ENCODE data around the gene TDRKH. TPM values are rescaled to one million over a fixed set of nuclear protein-coding genes. Genes with fewer than 3 reads are reported as not detected.

Gene TDRKH
- total and polyA plus RNA-seq, 3 donors from 2014 or later: 26.3 to 50.9 (median 31.5) TPM

GRCh38 chr1:151817353-151817730 lies 27.0 kb upstream of the TDRKH start:
- H3K27ac ChIP-seq: no peak overlapping the region
- H3K4me1 ChIP-seq: no peaks in the 10 kb centered on the region
- WGBS, 2 donors: 62 to 78% methylated on average over 4 to 7 of the region's 7 CpGs
- no peaks in the 10 kb centered on the region for H3K9me3 ChIP-seq
- no peak for DNase-seq
- H3K36me3 ChIP-seq (ENCODE audit: low read depth, missing control alignments): no peaks in the 10 kb centered on the region
- no peaks in the 10 kb centered on the region for H3K27me3 ChIP-seq
- no peak overlapping the region for H3K4me3 ChIP-seq
- intact Hi-C loops (cut with DNase I; ENCODE audit: low total_unique reads): no loop called here
- TF ChIP-seq CTCF (IDR thresholded peaks at IDR 0.05): no peak
- no peak for TF ChIP-seq POLR2A (IDR thresholded peaks at IDR 0.05)

DNA sequence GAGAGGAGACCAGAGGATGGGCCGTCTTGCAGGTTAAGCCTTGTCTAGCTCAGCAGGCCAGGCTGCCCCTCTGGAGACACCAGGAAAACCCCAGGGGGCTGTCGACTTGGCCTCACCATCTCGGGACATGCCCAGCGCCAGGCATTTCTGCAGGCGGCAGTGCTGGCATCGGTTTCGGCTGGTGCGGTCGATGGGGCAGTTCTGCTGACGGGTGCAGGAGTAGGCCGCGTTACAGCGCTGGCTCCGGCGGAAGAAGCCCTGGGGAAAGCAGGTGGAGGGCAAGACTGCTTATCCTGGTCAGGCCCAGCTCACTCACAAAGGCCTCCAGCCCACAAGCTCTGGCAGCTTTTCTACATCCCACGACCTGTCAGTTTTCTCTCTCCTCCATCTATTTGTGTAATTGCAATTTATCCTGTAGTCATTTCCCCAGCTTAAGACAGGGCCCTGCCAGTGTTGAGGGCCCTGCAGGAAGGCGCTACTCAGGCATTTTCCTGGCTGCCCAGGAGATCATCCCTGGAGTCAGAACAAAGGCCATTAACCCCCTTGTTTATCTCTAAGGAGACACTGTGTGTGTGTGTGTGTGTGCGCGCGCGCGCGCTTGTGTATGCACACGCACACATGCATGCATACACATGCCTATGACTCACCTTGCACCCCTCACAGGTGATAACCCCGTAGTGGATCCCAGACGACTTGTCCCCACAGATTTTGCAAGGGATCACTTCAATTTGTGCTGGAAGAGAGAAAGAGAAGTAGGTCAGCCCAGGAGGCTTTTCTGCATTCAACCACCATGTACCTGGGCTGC lies 26.4 kb upstream of the TDRKH start:
- 82% methylated on average over 25 to 26 of the region's 26 CpGs for WGBS, 2 donors
- no peaks in the 10 kb centered on the region for H3K27me3 ChIP-seq
- no peak overlapping the region for H3K4me3 ChIP-seq
- H3K27ac ChIP-seq: no peak overlapping the region
- no peaks in the 10 kb centered on the region for H3K4me1 ChIP-seq
- no peak for DNase-seq
- H3K36me3 ChIP-seq (ENCODE audit: low read depth, missing control alignments): no peaks in the 10 kb centered on the region
- intact Hi-C loops (cut with DNase I; ENCODE audit: low total_unique reads): no loop called here
- TF ChIP-seq POLR2A (IDR thresholded peaks at IDR 0.05): no peak
- no peaks in the 10 kb centered on the region for H3K9me3 ChIP-seq

- H3K36me3 ChIP-seq (ENCODE audit: low read depth, missing control alignments): no peaks in the 10 kb centered on the region
- intact Hi-C loops (cut with DNase I; ENCODE audit: low total_unique reads): no loop called here
- H3K9me3 ChIP-seq: no peaks in the 10 kb centered on the region
- no peak overlapping the region for H3K27ac ChIP-seq
- TF ChIP-seq CTCF (IDR thresholded peaks at IDR 0.05) (no peak), POLR2A (IDR thresholded peaks at IDR 0.05) (no peak)
- H3K27me3 ChIP-seq: no peaks in the 10 kb centered on the region
- no peak overlapping the region for H3K4me3 ChIP-seq
- 72 to 75% methylated on average over 12 of the region's 12 CpGs for WGBS, 2 donors
- no peaks in the 10 kb centered on the region for H3K4me1 ChIP-seq
- no peak for DNase-seq
These were observed 25.5 kb upstream of the TDRKH start for GRCh38 chr1:151815716-151816327.

- Histone ChIP-seq H3K4me3 (no peak overlapping the region), H3K36me3 (ENCODE audit: low read depth, missing control alignments) (no peaks in the 10 kb centered on the region), H3K27me3 (no peaks in the 10 kb centered on the region), H3K9me3 (no peaks in the 10 kb centered on the region), H3K4me1 (no peaks in the 10 kb centered on the region), H3K27ac (no peak overlapping the region)
- DNase-seq: no peak
- intact Hi-C loops (cut with DNase I; ENCODE audit: low total_unique reads): no loop called here
- TF ChIP-seq CTCF (IDR thresholded peaks at IDR 0.05) (no peak), POLR2A (IDR thresholded peaks at IDR 0.05) (no peak)
- WGBS, 2 donors: 88 to 100% methylated on average over 4 to 6 of the region's 8 CpGs
These were observed 24.8 kb upstream of the TDRKH start for GRCh38 chr1:151814971-151815545.

- no peak for TF ChIP-seq POLR2A (IDR thresholded peaks at IDR 0.05)
- TF ChIP-seq CTCF (IDR thresholded peaks at IDR 0.05): no peak
- 91 to 92% methylated on average over 13 to 15 of the region's 15 CpGs for WGBS, 2 donors
- Histone ChIP-seq H3K27me3 (no peaks in the 10 kb centered on the region), H3K36me3 (ENCODE audit: low read depth, missing control alignments) (no peaks in the 10 kb centered on the region), H3K4me1 (no peaks in the 10 kb centered on the region), H3K9me3 (no peaks in the 10 kb centered on the region), H3K4me3 (no peak overlapping the region), H3K27ac (no peak overlapping the region)
- intact Hi-C loops (cut with DNase I; ENCODE audit: low total_unique reads): no loop called here
- no peak for DNase-seq
These were observed 24.1 kb upstream of the TDRKH start for GRCh38 chr1:151814426-151814825.

Measured in testis (tissue), 3 donors.